H1 (cell line): ENCODE measurements around the gene EXTL1. TPM values are rescaled to one million over a fixed set of nuclear protein-coding genes. Genes with fewer than 3 reads are reported as not detected.

Experiments
- CTCF ChIA-PET: fragments of 300-600 bp; sonication (Branson Sonifier 250); formaldehyde crosslinking; loops from one replicate; lab custom pipeline; 2021; ENCODE audit not compliant: partially characterized antibody; lab: Charles Lee
- POLR2A ChIA-PET: fragments of 300-600 bp; sonication (Branson Sonifier 250); formaldehyde crosslinking; loops from one replicate; lab custom pipeline; 2021; ENCODE audit warnings: inconsistent platforms; ENCODE audit not compliant: partially characterized antibody; lab: Charles Lee
- DNase-seq, 2 experiments: peaks; one replicate each; pipeline versions ENCODE4 v3.0.0 to v3.0.0-alpha.2; 2010 to 2022; ENCODE audit warnings: low spot score in 2 of 2, low read depth in 1 of 2, mixed read lengths in 1 of 2
- FAIRE-seq: peaks from 2 replicates; lab custom pipeline; 2011; peaks lifted over from hg19 to GRCh38; lab: Jason Lieb, UNC
- H2AFZ ChIP-seq: 2 replicates; pipeline ENCODE4 v1.8.1; 2012; ENCODE audit warnings: low read length, inconsistent platforms
- H2AK5ac ChIP-seq: 2 replicates; pipeline ENCODE4 v1.6.1; 2013; ENCODE audit warnings: low read depth, low read length
- H2BK120ac ChIP-seq: replicated peaks from 2 replicates; pipeline ENCODE3; 2013; ENCODE audit warnings: low read depth, low read length, inconsistent platforms
- H2BK12ac ChIP-seq: 2 replicates; pipeline ENCODE4 v1.6.1; 2013; ENCODE audit warnings: low read depth, low read length
- H2BK15ac ChIP-seq: 2 replicates; pipeline ENCODE4 v1.6.1; 2013; ENCODE audit warnings: low read length
- H2BK20ac ChIP-seq: 2 replicates; pipeline ENCODE4 v1.6.1; 2013; ENCODE audit warnings: low read length
- H2BK5ac ChIP-seq: 2 replicates; pipeline ENCODE4 v1.6.1; 2013; ENCODE audit warnings: low read depth, low read length
- H3K14ac ChIP-seq: 2 replicates; pipeline ENCODE4 v1.6.1; 2013; ENCODE audit warnings: inconsistent platforms; ENCODE audit not compliant: insufficient read length
- H3K18ac ChIP-seq: 2 replicates; pipeline ENCODE4 v1.6.1; 2013; ENCODE audit warnings: low read length; ENCODE audit errors: extremely low read depth
- H3K23ac ChIP-seq: 2 replicates; pipeline ENCODE4 v1.6.1; 2013; ENCODE audit warnings: inconsistent platforms; ENCODE audit not compliant: insufficient read length
- H3K23me2 ChIP-seq: 2 replicates; pipeline ENCODE4 v1.6.1; 2013; ENCODE audit warnings: low read depth, low read length
- H3K27ac ChIP-seq: 2 replicates; pipeline ENCODE4 v1.6.1; 2011; ENCODE audit warnings: low read depth, low read length, inconsistent platforms
- H3K27me3 ChIP-seq, 4 experiments: replicated peaks in 1 of 4; 1 replicate in 1 of 4; 2 replicates in 3 of 4; pipeline versions ENCODE4 v1.6.1 to v1.8.1; 2011 to 2013; ENCODE audit warnings: low read length in 3 of 4, mild to moderate bottlenecking in 3 of 4, inconsistent platforms in 2 of 4, mixed read lengths in 2 of 4, moderate library complexity in 1 of 4; ENCODE audit not compliant: control insufficient read depth in 3 of 4, insufficient read depth in 3 of 4; ENCODE audit errors: extremely low read depth in 1 of 4
- H3K36me3 ChIP-seq, 4 experiments: 2 replicates each; pipeline versions ENCODE4 v1.6.1 to v1.8.1; 2011 to 2013; ENCODE audit warnings: mild to moderate bottlenecking in 4 of 4, low read length in 3 of 4, moderate library complexity in 2 of 4, control low read depth in 1 of 4, inconsistent platforms in 1 of 4; ENCODE audit not compliant: insufficient read depth in 4 of 4, control insufficient read depth in 2 of 4
- H3K4ac ChIP-seq: replicated peaks from 2 replicates; pipeline ENCODE3; 2013; ENCODE audit warnings: low read length, low read depth, mixed read lengths, inconsistent platforms; ENCODE audit not compliant: insufficient read length
- H3K4me1 ChIP-seq, 4 experiments: replicated peaks in 1 of 4; 1 replicate in 1 of 4; 2 replicates in 3 of 4; pipeline versions ENCODE4 v1.6.1 to v1.8.1; 2011 to 2013; ENCODE audit warnings: low read length in 3 of 4, inconsistent platforms in 2 of 4, mixed read lengths in 1 of 4; ENCODE audit not compliant: insufficient read depth in 4 of 4, control insufficient read depth in 3 of 4
- H3K4me2 ChIP-seq, 2 experiments: 2 replicates each; pipeline versions ENCODE4 v1.6.1 to v1.8.1; 2011 to 2013; ENCODE audit warnings: low read depth in 2 of 2, low read length in 2 of 2, control low read depth in 1 of 2, inconsistent platforms in 1 of 2, mild to moderate bottlenecking in 1 of 2; ENCODE audit not compliant: insufficient read depth in 1 of 2
- H3K4me3 ChIP-seq, 4 experiments: fragments of 200-600, 300-600 bp in 1 of 4; sonication (generic), shearing (Covaris generic), sonication (Bioruptor Twin) in 1 of 4; 2 replicates each; pipeline versions ENCODE4 v1.5.1 to v1.8.1; 2011 to 2016; ENCODE audit warnings: low read length in 4 of 4, low read depth in 3 of 4, control low read depth in 2 of 4, inconsistent platforms in 2 of 4, mild to moderate bottlenecking in 2 of 4, mixed read lengths in 1 of 4, moderate library complexity in 1 of 4; ENCODE audit not compliant: insufficient read depth in 2 of 4; ENCODE audit errors: extremely low read depth in 1 of 4
- H3K56ac ChIP-seq: replicated peaks from 2 replicates; pipeline ENCODE3; 2013; ENCODE audit warnings: low read depth, mild to moderate bottlenecking, mixed read lengths, low read length, inconsistent platforms; ENCODE audit not compliant: insufficient read length
- H3K79me1 ChIP-seq: 2 replicates; pipeline ENCODE4 v1.6.1; 2013; ENCODE audit warnings: low read depth, low read length, control low read depth
- H3K79me2 ChIP-seq, 2 experiments: 2 replicates each; pipeline versions ENCODE4 v1.6.1 to v1.8.1; 2012 to 2013; ENCODE audit warnings: low read length in 2 of 2, mild to moderate bottlenecking in 2 of 2, inconsistent platforms in 1 of 2; ENCODE audit not compliant: insufficient read depth in 2 of 2, control insufficient read depth in 1 of 2
- H3K9ac ChIP-seq, 4 experiments: replicated peaks in 1 of 4; 1 replicate in 1 of 4; 2 replicates in 3 of 4; pipeline versions ENCODE4 v1.6.1 to v1.8.1; 2011 to 2013; ENCODE audit warnings: low read depth in 3 of 4, low read length in 3 of 4, control low read depth in 2 of 4, mild to moderate bottlenecking in 2 of 4, moderate library complexity in 2 of 4, inconsistent platforms in 1 of 4; ENCODE audit errors: extremely low read depth in 1 of 4
- H3K9me3 ChIP-seq, 2 experiments: 2 replicates each; pipeline versions ENCODE4 v1.6.1 to v1.8.1; 2012 to 2013; ENCODE audit warnings: mild to moderate bottlenecking in 2 of 2, moderate library complexity in 2 of 2, control low read depth in 1 of 2, inconsistent platforms in 1 of 2, low read depth in 1 of 2, low read length in 1 of 2, mixed read lengths in 1 of 2; ENCODE audit not compliant: insufficient read depth in 2 of 2
- H4K20me1 ChIP-seq, 2 experiments: replicated peaks in 1 of 2; 2 replicates each; pipeline versions ENCODE3 to v1.8.1; 2011 to 2013; ENCODE audit warnings: inconsistent platforms in 2 of 2, low read length in 2 of 2, mild to moderate bottlenecking in 1 of 2; ENCODE audit not compliant: insufficient read depth in 2 of 2, control insufficient read depth in 1 of 2
- H4K5ac ChIP-seq: 2 replicates; pipeline ENCODE4 v1.6.1; 2013; ENCODE audit warnings: low read length, low read depth, mixed read lengths, inconsistent platforms; ENCODE audit not compliant: insufficient read length
- H4K8ac ChIP-seq: 2 replicates; pipeline ENCODE4 v1.8.0; 2013; ENCODE audit warnings: mild to moderate bottlenecking, moderate library complexity, low read length, inconsistent platforms; ENCODE audit not compliant: insufficient read depth; ENCODE audit errors: extremely low read depth
- H4K91ac ChIP-seq: replicated peaks from 2 replicates; pipeline ENCODE3; 2013; ENCODE audit warnings: low read length, mixed read lengths, inconsistent platforms; ENCODE audit not compliant: insufficient read length
- EGR1 ChIP-seq: IDR thresholded peaks from 2 replicates; pipeline ENCODE4 v1.6.1; 2011; ENCODE audit warnings: low read depth, low read length, borderline replicate concordance
- PHF8 ChIP-seq: fragments of 200-600 bp; sonication (generic); conservative IDR thresholded peaks from 2 replicates; pipeline ENCODE4 v1.7.1; 2012; ENCODE audit warnings: low read depth, mild to moderate bottlenecking, inconsistent platforms, low read length, moderate library complexity
- WGBS, 2 experiments: shearing (Covaris generic) in 1 of 2; methylation state at CpG; one replicate each; pipeline versions ENCODE4 v1.1.6 to v1.1.7; 2013 to 2015; ENCODE audit warnings: low lambda C conversion rate in 2 of 2, mixed read lengths in 2 of 2, inconsistent platforms in 1 of 2, low coverage in 1 of 2, missing lambda C conversion rate in 1 of 2; ENCODE audit not compliant: insufficient replicate concordance in 2 of 2, insufficient coverage in 1 of 2, insufficient read length in 1 of 2; ENCODE audit errors: extremely low coverage in 1 of 2, missing lambda C conversion rate in 1 of 2; 5-methylcytosine and 5-hydroxymethylcytosine counted together
- polyA plus RNA-seq, 7 experiments: library from polyadenylated mRNA; depleted of rRNA in 3 of 7; stranded (reverse) in 5 of 7; unstranded in 2 of 7; fragments of >200 nt in 5 of 7; fragments of 200-250 nt in 2 of 7; gene quantifications; 1 replicate in 5 of 7; 2 replicates in 1 of 7; 4 replicates in 1 of 7; pipeline versions ENCODE4 v1.2.1 to v1.2.3, GENCODE V29; 2011 to 2013; ENCODE audit warnings: missing spikeins in 2 of 7, mixed read lengths in 2 of 7
- total RNA-seq: library from RNA; stranded (reverse); fragmentation: NEBNext Ultra II Directional; extraction: Animal tissue kit (Norgen Biotek cat#: 25700); gene quantifications from 2 replicates; pipeline ENCODE4 v1.2.1, GENCODE V29; 2021

Gene EXTL1
- total and polyA plus RNA-seq, 2 of the 8 experiments (the other 6 are each of a cell fraction or from before 2014, with no cell fraction given), result 0.89 to 1.2 TPM

DNA sequence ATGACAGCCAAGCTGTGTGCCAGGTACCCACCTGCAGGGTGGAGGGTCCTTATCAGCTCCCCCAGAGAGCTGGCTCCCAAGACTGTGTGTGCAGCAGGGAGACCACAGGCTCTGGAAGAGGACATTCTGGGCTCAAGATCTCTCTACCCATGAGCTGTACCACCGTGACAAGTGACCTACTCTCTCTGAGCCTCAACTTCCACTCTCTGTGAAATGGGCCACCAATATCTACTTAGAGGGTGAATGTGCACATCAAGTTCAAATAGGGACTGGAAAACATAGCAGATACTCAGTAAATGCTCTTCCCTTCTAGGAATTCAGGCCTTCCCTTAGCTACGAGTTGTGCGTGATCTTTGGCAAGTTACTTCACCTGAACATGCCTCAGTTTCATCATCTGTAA, 22.8 kb downstream of the EXTL1 start:
- POLR2A ChIA-PET, result interaction anchor here (0.6 to 3.1 kb wide), 5 partner anchors 8 to 202 kb away, joined by 3 to 11 read pairs (median 4); partner anchors contain the start of gene EXTL1
- Histone ChIP-seq H3K14ac (no peak overlapping the region), H2BK12ac (no peak overlapping the region), H3K79me2 (no peaks in the 10 kb centered on the region), H3K23ac (no peak overlapping the region), H2BK120ac (no peak overlapping the region), H3K4me3 (no peak overlapping the region), H3K18ac (no peak overlapping the region), H2BK15ac (no peak overlapping the region), H4K8ac (no peak overlapping the region), H3K4me1 (peaks cover 0 to 8% (median 5%) of the 10 kb centered on the region in 4 experiments; a peak in 3 of 7 replicates), H3K4ac (no peak overlapping the region), H3K36me3 (no peaks in the 10 kb centered on the region; a peak in 1 of 8 replicates), H3K9me3 (no peaks in the 10 kb centered on the region), H2AFZ (no peak overlapping the region), H2AK5ac (no peak overlapping the region), H4K5ac (no peak overlapping the region), H3K79me1 (no peaks in the 10 kb centered on the region), H3K4me2 (no peak overlapping the region), H3K56ac (no peak overlapping the region), H3K23me2 (peaks cover 10% of the 10 kb centered on the region; the same call in 1 of the 2 replicates), H2BK20ac (no peak overlapping the region), H2BK5ac (no peak overlapping the region), H3K27ac (no peak overlapping the region), H4K91ac (no peak overlapping the region), H4K20me1 (peaks cover 2% of the 10 kb centered on the region in 2 experiments), H3K27me3 (peaks cover 31 to 74% (median 60%) of the 10 kb centered on the region in 4 experiments), H3K9ac (no peak overlapping the region)
- CTCF ChIA-PET, result interaction anchor here (0.9 to 5.6 kb wide), 9 partner anchors 9 to 99 kb away, joined by 3 to 44 read pairs (median 5); no protein-coding TSS in a partner anchor
- WGBS, 2 experiments, result 77% methylated on average over 3 of the region's 3 CpGs; no CpG with 5 or more reads in 1 of the 2 experiments
- FAIRE-seq (no peak), DNase-seq (no peak)
- TF ChIP-seq PHF8 (no peak), EGR1 (no peak)
